ENCODE data around the gene NPIPA5.
"Not testable (repeated sequence)": the region's sequence is repeated elsewhere in the genome, so short reads cannot be mapped to it uniquely, and the experiment has no call there.

NPIPA5 gene

GRCh38 chr16:15378194-15378593 is at the start of gene NPIPA5:
Gene NPIPA5, minus strand, starts transcription at chr16:15378294. Its CDS starts 0 bp downstream, at chr16:15378294.
- H3K27ac ChIP-seq: not testable (repeated sequence)

GRCh38 chr16:15427648-15428239 is 49.6 kb upstream of the NPIPA5 start:
- TF ChIP-seq ZFX (IDR thresholded peaks at IDR 0.05; ENCODE audit: borderline replicate concordance): no peak
- TF ChIP-seq CTCF (IDR thresholded peaks at IDR 0.05): peak; percentile 69
- H3K27ac ChIP-seq: no peak overlapping the region

- no peak overlapping the region for H3K27ac ChIP-seq
- TF ChIP-seq CTCF (IDR thresholded peaks at IDR 0.05) (no peak), ZFX (IDR thresholded peaks at IDR 0.05; ENCODE audit: borderline replicate concordance) (no peak)
These were observed 48.7 kb upstream of the NPIPA5 start for GRCh38 chr16:15426796-15427195.

GRCh38 chr16:15425861-15426260 is 47.8 kb upstream of the NPIPA5 start:
- TF ChIP-seq ZFX (IDR thresholded peaks at IDR 0.05; ENCODE audit: borderline replicate concordance) (no peak), CTCF (IDR thresholded peaks at IDR 0.05) (no peak)
- no peak overlapping the region for H3K27ac ChIP-seq

- H3K27ac ChIP-seq: no peak overlapping the region
- no peak for TF ChIP-seq CTCF (IDR thresholded peaks at IDR 0.05)
- TF ChIP-seq ZFX (IDR thresholded peaks at IDR 0.05; ENCODE audit: borderline replicate concordance): no peak
These were observed 44.1 kb upstream of the NPIPA5 start for GRCh38 chr16:15422222-15422621.

GRCh38 chr16:15421696-15422095 is 43.6 kb upstream of the NPIPA5 start:
- H3K27ac ChIP-seq: not testable (repeated sequence)

GRCh38 chr16:15418206-15418605 is 40.1 kb upstream of the NPIPA5 start:
- no peak overlapping the region for H3K27ac ChIP-seq

GRCh38 chr16:15417197-15417596 is 39.1 kb upstream of the NPIPA5 start:
- TF ChIP-seq CTCF (IDR thresholded peaks at IDR 0.05) (no peak), ZFX (IDR thresholded peaks at IDR 0.05; ENCODE audit: borderline replicate concordance) (no peak)

More at GRCh38 chr16:15418206-15418605, 40.1 kb upstream of the NPIPA5 start:
- TF ChIP-seq CTCF (IDR thresholded peaks at IDR 0.05) (no peak), ZFX (IDR thresholded peaks at IDR 0.05; ENCODE audit: borderline replicate concordance) (no peak)

More at GRCh38 chr16:15417197-15417596, 39.1 kb upstream of the NPIPA5 start:
- no peak overlapping the region for H3K27ac ChIP-seq
